GM12875 (cell line): ENCODE measurements around the gene PI4KA.

Experiments
- H3K4me3 ChIP-seq: one replicate; pipeline ENCODE4 v1.5.1; 2011; ENCODE audit warnings: low read depth, low read length, control low read depth
- TF ChIP-seq, protein P1 (sequence below): IDR thresholded peaks from 2 replicates; pipeline ENCODE4 v1.5.1; 2011; ENCODE audit warnings: low read depth, mild to moderate bottlenecking, control low read depth, inconsistent platforms, low read length, moderate library complexity, borderline replicate concordance; ENCODE audit not compliant: insufficient read depth

The PI4KA gene

DNA sequence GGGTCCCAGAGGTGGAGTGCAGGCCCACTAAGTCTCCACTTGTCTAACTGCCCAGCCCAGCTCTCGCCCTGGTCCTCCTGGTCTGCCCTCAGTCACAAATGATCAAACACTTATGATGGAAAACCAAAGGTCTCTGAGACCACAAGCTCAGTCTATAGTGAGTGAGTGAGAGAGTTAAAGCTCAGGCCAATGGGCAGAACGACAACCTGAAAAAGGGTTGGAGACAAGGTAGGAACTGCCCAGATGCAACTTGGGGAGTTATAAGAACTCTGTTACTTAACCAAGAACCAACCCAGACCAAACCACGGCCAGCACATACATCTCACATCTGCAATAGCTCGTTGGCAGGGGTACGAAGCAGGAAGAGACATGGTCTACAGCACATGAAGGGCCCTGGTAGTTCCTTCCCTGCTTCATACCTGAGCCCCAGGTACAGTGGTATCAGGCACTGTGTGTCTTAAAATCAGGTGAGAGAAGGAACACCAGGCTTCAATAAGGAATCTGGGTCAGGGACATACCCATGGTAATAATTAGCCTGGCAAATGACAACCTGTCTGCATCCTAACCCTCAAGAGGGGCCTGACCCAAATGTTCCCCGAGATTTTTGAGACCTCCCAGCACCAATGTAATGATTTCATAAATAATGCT is 48.9 kb downstream of the PI4KA start:
- H3K4me3 ChIP-seq: no peak overlapping the region
- TF ChIP-seq, protein P1, sequence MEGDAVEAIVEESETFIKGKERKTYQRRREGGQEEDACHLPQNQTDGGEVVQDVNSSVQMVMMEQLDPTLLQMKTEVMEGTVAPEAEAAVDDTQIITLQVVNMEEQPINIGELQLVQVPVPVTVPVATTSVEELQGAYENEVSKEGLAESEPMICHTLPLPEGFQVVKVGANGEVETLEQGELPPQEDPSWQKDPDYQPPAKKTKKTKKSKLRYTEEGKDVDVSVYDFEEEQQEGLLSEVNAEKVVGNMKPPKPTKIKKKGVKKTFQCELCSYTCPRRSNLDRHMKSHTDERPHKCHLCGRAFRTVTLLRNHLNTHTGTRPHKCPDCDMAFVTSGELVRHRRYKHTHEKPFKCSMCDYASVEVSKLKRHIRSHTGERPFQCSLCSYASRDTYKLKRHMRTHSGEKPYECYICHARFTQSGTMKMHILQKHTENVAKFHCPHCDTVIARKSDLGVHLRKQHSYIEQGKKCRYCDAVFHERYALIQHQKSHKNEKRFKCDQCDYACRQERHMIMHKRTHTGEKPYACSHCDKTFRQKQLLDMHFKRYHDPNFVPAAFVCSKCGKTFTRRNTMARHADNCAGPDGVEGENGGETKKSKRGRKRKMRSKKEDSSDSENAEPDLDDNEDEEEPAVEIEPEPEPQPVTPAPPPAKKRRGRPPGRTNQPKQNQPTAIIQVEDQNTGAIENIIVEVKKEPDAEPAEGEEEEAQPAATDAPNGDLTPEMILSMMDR: no peak

DNA sequence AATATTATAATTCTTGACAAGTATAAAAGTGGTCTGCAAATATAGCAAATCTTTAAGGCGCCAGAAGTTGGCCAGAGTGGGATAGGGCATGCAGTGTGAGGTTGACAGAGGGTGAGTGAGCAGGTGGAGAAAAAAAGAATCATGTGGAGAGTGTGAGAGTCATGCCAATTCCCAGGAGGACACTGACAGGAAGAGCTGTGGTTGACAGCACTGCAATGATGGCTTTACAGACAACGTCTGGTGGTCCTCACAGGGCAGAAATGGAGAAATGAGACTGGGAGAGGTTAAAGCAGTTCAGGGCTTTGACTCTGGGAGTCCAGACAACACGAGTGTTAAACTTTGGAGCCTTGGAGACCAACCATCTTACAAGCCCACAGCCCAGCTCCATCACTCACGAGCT is 49.8 kb downstream of the PI4KA start:
- TF ChIP-seq, protein P1: no peak
- no peak overlapping the region for H3K4me3 ChIP-seq

DNA sequence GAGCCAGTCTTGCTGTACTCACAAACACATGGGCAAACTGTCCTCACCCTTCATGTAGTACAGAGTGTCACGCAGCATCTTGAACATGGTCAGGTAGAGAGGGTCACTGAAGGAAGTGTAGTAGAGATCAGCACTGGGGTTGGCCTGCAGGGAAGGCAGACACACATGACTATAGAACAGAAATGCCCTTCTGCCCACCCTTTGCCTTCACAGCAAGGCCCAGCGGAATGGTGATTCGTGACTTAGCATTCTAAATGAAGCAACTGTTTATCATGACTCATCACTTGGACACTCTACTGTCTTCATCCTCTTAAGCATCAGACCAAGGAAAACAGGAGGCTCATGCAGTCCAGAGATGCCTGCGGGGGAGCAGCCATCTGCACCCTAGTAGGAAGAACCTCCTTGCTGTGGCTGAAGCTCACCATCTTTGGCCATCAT is 51.3 kb downstream of the PI4KA start:
- TF ChIP-seq, protein P1: no peak
- H3K4me3 ChIP-seq: no peak overlapping the region

DNA sequence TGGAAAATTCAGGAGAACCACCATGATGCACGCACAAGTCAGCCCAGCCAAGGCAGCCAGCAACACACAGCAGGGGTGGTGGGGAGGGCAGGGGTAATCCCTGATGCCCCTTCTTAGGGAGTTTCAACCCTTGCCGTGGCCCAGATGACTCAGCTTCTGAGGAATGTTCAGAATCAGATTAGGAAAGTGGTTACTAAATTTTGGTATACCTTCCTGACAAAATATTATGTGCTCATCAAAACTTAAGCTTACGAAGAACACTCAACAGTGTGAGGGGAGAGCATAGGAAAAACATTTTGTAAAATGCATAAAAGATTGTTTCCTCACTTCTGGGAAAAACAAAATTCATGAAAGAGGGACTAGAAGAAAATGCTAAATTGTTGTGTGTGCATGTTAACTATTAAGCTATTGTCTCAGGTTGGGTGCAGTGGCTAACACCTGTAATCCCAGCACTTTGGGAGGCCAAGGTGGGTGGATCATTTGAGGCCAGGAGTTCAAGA is 52.6 kb downstream of the PI4KA start:
- TF ChIP-seq, protein P1: no peak

DNA sequence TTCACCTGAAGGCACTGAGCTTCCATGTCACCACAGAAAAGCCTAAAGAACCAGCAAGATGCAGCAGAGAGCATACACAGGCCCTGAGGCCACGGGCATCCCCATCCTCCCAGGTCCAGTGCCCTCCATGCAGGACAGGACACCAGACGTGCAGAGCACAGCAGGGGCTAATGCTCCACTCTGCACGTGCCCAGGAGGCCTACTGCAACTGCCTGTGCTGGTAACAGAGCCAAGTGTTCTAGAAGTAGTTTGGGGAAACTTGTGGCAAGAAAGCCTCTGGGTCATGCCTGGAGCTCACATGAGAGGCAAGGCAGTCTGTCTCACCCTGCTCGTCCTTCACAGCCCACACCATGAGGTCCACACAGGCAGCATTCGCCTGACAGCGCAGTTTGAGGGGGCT is 54.0 kb downstream of the PI4KA start:
- no peak overlapping the region for H3K4me3 ChIP-seq
- TF ChIP-seq, protein P1: no peak

More for the DNA sequence above, 52.6 kb downstream of the PI4KA start:
- H3K4me3 ChIP-seq: no peak overlapping the region

DNA sequence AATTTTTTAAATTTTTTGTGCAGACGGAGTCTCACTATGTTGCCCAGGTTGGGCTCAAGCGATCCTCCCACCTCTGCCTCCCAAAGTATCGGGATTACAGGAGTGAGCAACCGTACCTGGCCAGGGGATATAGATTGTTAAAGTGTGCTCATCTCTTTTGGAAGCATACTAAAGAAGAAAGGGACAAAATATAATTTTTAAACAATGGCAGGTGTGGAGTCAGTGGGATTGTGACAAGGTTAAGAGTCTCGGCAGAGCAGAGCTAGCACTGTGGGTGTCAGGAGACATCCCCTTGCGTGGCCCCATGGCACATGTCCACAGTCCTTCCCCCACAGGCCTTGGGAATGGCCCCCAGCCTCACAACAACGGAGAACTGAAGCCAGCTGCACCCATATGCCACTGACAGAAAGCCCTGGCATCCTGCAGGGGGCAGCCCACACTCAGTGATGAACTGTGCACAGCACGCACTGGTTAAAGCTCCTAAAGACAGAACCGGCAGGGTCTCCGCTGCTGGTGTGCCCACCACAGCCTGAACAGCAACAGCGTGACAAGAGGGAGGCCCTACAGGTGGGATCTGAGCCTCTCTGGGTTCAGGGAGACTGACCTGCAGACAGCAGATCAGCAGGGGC is 54.8 kb downstream of the PI4KA start:
- TF ChIP-seq, protein P1: peak; percentile 58
- H3K4me3 ChIP-seq: no peak overlapping the region

DNA sequence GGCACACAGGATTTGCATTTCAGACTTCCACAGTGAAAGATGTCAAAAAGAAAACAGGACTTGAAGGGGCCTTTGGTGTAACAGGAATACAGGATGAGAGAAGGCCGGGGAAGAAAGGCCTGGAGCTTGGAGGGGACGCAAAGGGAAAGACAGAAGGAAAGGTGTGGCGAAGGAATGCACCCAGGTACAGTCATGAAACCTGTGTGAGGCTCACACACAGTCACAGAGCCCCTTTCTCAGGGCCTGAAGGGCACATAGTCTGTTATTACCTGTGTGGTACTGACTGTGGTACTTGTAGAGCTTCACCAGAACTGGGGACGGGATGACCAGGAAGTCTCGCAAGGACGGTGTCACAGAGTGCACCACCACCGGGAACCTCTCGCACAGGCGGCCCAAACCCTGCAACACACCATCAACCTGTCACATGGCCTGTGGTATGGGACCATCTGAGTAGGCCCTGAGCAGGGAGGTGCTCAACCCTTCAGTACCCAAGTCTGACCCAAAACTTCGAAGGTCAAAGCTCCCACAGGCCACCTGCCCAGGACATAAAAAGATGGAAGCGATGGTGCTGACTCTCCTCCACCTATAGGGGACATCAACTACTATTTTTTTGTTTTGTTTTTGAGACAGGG is 55.6 kb downstream of the PI4KA start:
- TF ChIP-seq, protein P1: no peak
- H3K4me3 ChIP-seq: no peak overlapping the region
